AG04449 (cell line): Measurements from ENCODE around the gene ZC4H2.

Experiments
- CTCF ChIA-PET: fragments of 350-600 bp; formaldehyde crosslinking; extraction: SDS; loops from one replicate; lab custom pipeline; 2021; ENCODE audit warnings: antibody characterized with exemption; lab: Yijun Ruan, JAX
- POLR2A ChIA-PET: fragments of 400-600, 350-600 bp; formaldehyde crosslinking; extraction: SDS; loops from one replicate; lab custom pipeline; 2020; ENCODE audit warnings: antibody characterized with exemption, inconsistent platforms; lab: Yijun Ruan, JAX
- DNase-seq: peaks from one replicate; pipeline ENCODE4 v3.0.0-alpha.2; 2010; ENCODE audit warnings: low read depth, low spot score
- H3K4me3 ChIP-seq: 2 replicates; pipeline ENCODE4 v1.5.1; 2011; ENCODE audit warnings: low read depth, mild to moderate bottlenecking, control low read depth, low read length
- TF ChIP-seq, protein P1 (sequence below): IDR thresholded peaks from one replicate; pipeline ENCODE4 v1.5.1; 2011; ENCODE audit warnings: mild to moderate bottlenecking, moderate library complexity, low read length, control low read depth, inconsistent platforms; ENCODE audit not compliant: insufficient read depth; ENCODE audit errors: missing control alignments

The ZC4H2 gene

DNA sequence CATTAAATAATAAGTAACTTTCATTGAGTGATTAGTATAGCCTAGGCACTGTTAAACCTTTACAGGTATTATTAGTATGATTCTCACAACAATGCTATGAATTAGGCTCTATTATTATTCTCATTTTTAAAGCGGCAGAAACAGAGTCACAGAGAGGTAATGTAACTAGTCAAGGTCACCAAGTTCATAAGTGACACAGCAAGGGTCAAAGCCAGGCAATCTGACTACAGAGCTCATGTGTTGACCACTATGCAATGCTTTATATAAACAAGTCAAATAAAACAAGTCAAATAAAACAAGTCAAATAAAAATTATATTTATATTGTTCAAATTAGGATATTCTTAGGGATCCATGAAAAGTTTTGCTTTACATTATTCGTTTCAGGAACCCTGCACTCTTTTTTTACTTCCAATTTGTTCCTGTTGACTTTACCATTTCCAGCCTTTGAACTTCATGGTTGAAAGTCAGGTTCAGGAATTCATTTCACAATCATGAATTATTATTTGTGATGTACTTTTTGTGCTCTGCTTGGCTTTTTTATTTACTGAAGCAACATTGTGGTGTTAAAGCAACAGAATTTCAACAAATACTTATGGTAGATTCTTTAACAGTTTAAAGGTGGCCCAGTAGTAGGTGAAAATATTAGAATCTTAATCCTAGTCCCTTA lies 18.0 kb upstream of the ZC4H2 start:
- no peak for DNase-seq
- ChIA-PET POLR2A (no interaction called here), CTCF (no interaction called here)
- H3K4me3 ChIP-seq = no peak overlapping the region
- TF ChIP-seq, protein P1, sequence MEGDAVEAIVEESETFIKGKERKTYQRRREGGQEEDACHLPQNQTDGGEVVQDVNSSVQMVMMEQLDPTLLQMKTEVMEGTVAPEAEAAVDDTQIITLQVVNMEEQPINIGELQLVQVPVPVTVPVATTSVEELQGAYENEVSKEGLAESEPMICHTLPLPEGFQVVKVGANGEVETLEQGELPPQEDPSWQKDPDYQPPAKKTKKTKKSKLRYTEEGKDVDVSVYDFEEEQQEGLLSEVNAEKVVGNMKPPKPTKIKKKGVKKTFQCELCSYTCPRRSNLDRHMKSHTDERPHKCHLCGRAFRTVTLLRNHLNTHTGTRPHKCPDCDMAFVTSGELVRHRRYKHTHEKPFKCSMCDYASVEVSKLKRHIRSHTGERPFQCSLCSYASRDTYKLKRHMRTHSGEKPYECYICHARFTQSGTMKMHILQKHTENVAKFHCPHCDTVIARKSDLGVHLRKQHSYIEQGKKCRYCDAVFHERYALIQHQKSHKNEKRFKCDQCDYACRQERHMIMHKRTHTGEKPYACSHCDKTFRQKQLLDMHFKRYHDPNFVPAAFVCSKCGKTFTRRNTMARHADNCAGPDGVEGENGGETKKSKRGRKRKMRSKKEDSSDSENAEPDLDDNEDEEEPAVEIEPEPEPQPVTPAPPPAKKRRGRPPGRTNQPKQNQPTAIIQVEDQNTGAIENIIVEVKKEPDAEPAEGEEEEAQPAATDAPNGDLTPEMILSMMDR = no peak

DNA sequence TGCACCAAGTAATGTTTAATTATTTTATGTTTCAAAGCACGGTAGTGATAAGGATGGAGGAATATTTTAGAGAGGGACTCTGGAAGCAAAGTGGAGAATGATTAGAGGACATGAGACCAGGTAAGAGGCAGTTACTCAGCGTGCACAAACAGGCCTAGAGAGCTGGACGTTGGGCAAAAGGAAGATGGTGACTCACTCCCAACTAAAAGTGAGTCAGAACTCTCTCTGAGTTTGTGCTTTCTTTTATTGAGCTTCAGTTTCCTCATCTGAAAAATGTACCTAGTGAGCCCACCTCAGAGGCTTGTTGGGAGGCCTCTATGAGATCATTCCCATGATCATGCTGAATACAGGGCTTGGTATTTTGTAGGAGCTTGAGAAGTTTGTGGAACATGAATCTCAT lies 1.6 kb upstream of the ZC4H2 start:
- ChIA-PET POLR2A (no interaction called here), CTCF (no interaction called here)
- no peak overlapping the region for H3K4me3 ChIP-seq
- DNase-seq = no peak
- TF ChIP-seq, protein P1 = no peak

DNA sequence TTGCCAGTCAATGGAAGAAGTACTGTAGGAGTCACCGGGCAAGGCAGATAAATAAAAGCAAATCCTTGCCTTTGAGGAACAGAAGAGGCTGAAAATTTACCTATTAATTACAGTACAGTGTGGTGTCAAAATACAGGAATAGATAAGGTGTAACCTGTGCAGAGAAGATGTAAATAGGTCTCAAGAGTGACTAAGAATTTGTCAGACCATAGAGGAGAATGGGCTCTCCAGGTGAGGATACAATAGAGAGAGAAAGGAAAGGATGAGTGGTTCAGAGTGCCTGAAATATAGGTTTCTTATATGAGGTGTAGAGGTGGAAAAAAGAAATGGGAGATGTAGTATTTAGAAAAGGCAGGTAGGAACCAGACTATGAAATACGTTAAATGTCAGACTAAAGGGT lies 801 bp upstream of the ZC4H2 start:
- no peak overlapping the region for H3K4me3 ChIP-seq
- TF ChIP-seq, protein P1 = no peak
- ChIA-PET CTCF (no interaction called here), POLR2A (no interaction called here)
- no peak for DNase-seq

DNA sequence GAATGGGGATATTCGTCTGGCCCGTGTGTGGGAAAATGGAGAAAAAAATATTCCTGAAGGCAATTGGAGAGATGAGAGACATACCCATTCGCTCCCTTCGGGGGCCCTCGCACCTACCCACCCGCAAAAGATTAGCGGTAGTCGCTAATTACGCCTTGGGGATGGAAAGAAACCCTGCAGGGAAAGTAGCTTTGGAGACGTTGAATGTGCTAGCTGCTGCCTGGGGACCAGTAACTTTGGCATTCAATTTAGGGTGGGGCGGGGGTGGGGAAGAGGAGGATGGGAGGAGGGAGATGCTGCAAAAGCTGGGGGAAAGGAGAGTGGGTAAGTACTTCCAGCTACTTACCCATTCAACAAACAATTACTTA lies 407 bp upstream of the ZC4H2 start:
- ChIA-PET CTCF (no interaction called here), POLR2A (no interaction called here)
- DNase-seq = no peak
- peak overlapping the region; percentile 70 for H3K4me3 ChIP-seq
- TF ChIP-seq, protein P1 = no peak

DNA sequence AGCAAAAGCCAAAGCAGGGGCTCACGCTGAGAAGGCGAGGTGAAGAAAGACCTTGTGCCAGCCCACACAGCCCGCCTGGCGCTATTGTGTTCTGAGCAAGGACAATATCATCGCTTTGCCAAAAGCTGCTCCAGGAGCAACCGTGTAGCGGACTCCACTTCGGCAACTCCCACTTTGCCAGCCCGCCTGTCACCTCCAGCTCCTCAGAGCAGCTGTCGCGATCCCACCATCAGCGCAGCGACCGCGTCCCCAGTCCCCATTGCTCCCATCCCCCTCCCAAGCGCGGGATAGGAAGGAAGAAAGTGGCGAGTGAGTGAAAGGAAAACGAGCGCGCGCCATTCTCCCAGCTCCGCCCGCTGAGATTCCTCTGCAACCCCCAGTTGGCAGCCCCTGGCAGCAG lies 759 bp downstream of the ZC4H2 start:
- CTCF ChIA-PET = no interaction called here
- H3K4me3 ChIP-seq = peak overlapping the region; percentile 70
- POLR2A ChIA-PET = no interaction called here
- TF ChIP-seq, protein P1 = no peak
- no peak for DNase-seq

DNA sequence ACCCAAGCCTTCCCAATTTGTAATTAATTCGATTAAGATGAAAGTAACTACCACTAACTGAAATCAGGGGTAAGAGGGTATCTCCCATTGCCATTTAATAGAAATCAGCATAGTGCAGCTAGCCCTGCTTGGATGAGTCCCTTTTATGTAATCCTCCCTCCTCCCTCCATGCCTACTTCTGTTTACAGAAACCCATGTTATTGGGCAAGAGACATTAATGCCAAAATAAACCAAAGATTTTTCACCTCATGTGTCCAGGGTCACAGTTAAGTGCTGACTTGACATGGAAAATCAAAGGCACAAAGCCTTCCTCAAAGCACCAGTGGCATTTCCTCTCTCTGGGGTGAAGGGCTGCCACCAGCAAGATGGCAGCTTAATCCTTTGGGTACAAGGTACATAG lies 50.8 kb downstream of the ZC4H2 start:
- POLR2A ChIA-PET = no interaction called here
- H3K4me3 ChIP-seq = no peak overlapping the region

More for the DNA sequence above, 50.8 kb downstream of the ZC4H2 start:
- CTCF ChIA-PET = no interaction called here
- TF ChIP-seq, protein P1 = no peak
- no peak for DNase-seq
